Neural cell (in vitro differentiated cells): ENCODE results near the gene PFKL. TPM values are rescaled to one million over a fixed set of nuclear protein-coding genes. Genes with fewer than 3 reads are reported as not detected.

Experiments used
- H2AFZ ChIP-seq: fragments of 200-600, 300-800 bp; sonication (generic), shearing (Covaris generic); 2 replicates; pipeline ENCODE4 v1.6.0; 2014; ENCODE audit warnings: low read depth, mild to moderate bottlenecking, antibody characterized with exemption, low read length, moderate library complexity
- H3F3A ChIP-seq: fragments of 200-600 bp; shearing (Covaris generic); 2 replicates; pipeline ENCODE4 v1.6.1; 2016; ENCODE audit warnings: mild to moderate bottlenecking, moderate library complexity, mixed read lengths, antibody characterized with exemption, low read length; ENCODE audit not compliant: insufficient read depth, poor library complexity, severe bottlenecking
- H3K27ac ChIP-seq: fragments of 200-600, 300-800 bp; sonication (generic), shearing (Covaris generic); 2 replicates; pipeline ENCODE4 v1.5.1; 2014; ENCODE audit warnings: mild to moderate bottlenecking, low read length, moderate library complexity
- H3K27me3 ChIP-seq: fragments of 300-800, 200-600 bp; sonication (generic), shearing (Covaris generic); 2 replicates; pipeline ENCODE4 v1.6.0; 2014; ENCODE audit warnings: mild to moderate bottlenecking, low read depth, low read length, moderate library complexity; ENCODE audit not compliant: insufficient read depth
- H3K36me3 ChIP-seq: fragments of 300-800, 200-600 bp; sonication (generic), shearing (Covaris generic); 2 replicates; pipeline ENCODE4 v1.5.1; 2014; ENCODE audit warnings: mild to moderate bottlenecking, antibody characterized with exemption, low read length, moderate library complexity; ENCODE audit not compliant: insufficient read depth
- H3K4me2 ChIP-seq: fragments of 300-800, 200-600 bp; sonication (generic), shearing (Covaris generic); 2 replicates; pipeline ENCODE4 v1.6.0; 2014; ENCODE audit warnings: mild to moderate bottlenecking, low read length
- H3K4me3 ChIP-seq: fragments of 300-800, 200-600 bp; sonication (generic), shearing (Covaris generic); 2 replicates; pipeline ENCODE4 v1.5.1; 2014; ENCODE audit warnings: mild to moderate bottlenecking, low read length, moderate library complexity
- H3K79me2 ChIP-seq: fragments of 200-600 bp; shearing (Covaris generic); replicated peaks from 2 replicates; pipeline ENCODE4 v1.6.0; 2014; ENCODE audit warnings: mild to moderate bottlenecking, low read length, moderate library complexity; ENCODE audit not compliant: insufficient read depth
- H3K9ac ChIP-seq: fragments of 300-800, 200-600 bp; sonication (generic), shearing (Covaris generic); 2 replicates; pipeline ENCODE4 v1.6.1; 2016; ENCODE audit warnings: mild to moderate bottlenecking, low read length, mixed read lengths
- H3K9me2 ChIP-seq: fragments of 200-600 bp; shearing (Covaris generic); 2 replicates; pipeline ENCODE4 v1.6.1; 2016; ENCODE audit warnings: mild to moderate bottlenecking, low read length, mixed read lengths; ENCODE audit not compliant: insufficient read depth
- H3K9me3 ChIP-seq: fragments of 200-600, 300-800 bp; sonication (generic), shearing (Covaris generic); 2 replicates; pipeline ENCODE4 v1.6.1; 2016; ENCODE audit warnings: mild to moderate bottlenecking, mixed run types, low read length, moderate library complexity, mixed read lengths
- H4K20me1 ChIP-seq: fragments of 200-600 bp; shearing (Covaris generic); 2 replicates; pipeline ENCODE4 v1.6.1; 2016; ENCODE audit warnings: mild to moderate bottlenecking, mixed run types; ENCODE audit not compliant: insufficient read depth
- EP300 ChIP-seq: fragments of 450-650 bp; conservative IDR thresholded peaks from 2 replicates; pipeline ENCODE4 v1.6.1; 2014; ENCODE audit warnings: antibody characterized with exemption, mild to moderate bottlenecking, moderate library complexity; ENCODE audit not compliant: poor library complexity, severe bottlenecking
- EZH2 ChIP-seq: fragments of 200-600, 300-800 bp; shearing (Covaris generic), sonication (generic); IDR thresholded peaks from 2 replicates; pipeline ENCODE4 v1.6.1; 2014; ENCODE audit warnings: antibody characterized with exemption, low read length, borderline replicate concordance, mild to moderate bottlenecking; ENCODE audit not compliant: insufficient read depth, poor library complexity, severe bottlenecking
- MXI1 ChIP-seq: fragments of 450-650 bp; conservative IDR thresholded peaks from 2 replicates; pipeline ENCODE4 v1.6.1; 2014; ENCODE audit warnings: antibody characterized with exemption, mild to moderate bottlenecking; ENCODE audit not compliant: poor library complexity, severe bottlenecking
- POLR2AphosphoS5 ChIP-seq: IDR thresholded peaks from 2 replicates; pipeline ENCODE4 v1.6.1; 2012
- RAD21 ChIP-seq: fragments of 450-650 bp; conservative IDR thresholded peaks from 2 replicates; pipeline ENCODE4 v1.6.1; 2014; ENCODE audit warnings: antibody characterized with exemption, mild to moderate bottlenecking, moderate library complexity
- SMC3 ChIP-seq: fragments of 450-650 bp; conservative IDR thresholded peaks from 2 replicates; pipeline ENCODE4 v1.6.1; 2014; ENCODE audit warnings: antibody characterized with exemption, mild to moderate bottlenecking, moderate library complexity; ENCODE audit not compliant: poor library complexity
- TAF1 ChIP-seq: IDR thresholded peaks from 2 replicates; pipeline ENCODE4 v1.6.1; 2012; ENCODE audit warnings: low read depth
- polyA plus RNA-seq: library from polyadenylated mRNA; depleted of rRNA; stranded (reverse); fragments of >200 nt; gene quantifications from 2 replicates; pipeline ENCODE4 v1.2.3, GENCODE V29; 2014
- TF ChIP-seq, protein P1 (sequence below): fragments of 450-650 bp; IDR thresholded peaks from 2 replicates; pipeline ENCODE4 v1.5.1; 2014; ENCODE audit warnings: antibody characterized with exemption, mild to moderate bottlenecking, moderate library complexity; ENCODE audit not compliant: poor library complexity, severe bottlenecking
- TF ChIP-seq, protein P2 (sequence below): IDR thresholded peaks from 2 replicates; pipeline ENCODE4 v1.6.1; 2012; ENCODE audit warnings: borderline replicate concordance

PFKL gene
- polyA plus RNA-seq, 1 donor from 2014 or later: 79.6 TPM

DNA sequence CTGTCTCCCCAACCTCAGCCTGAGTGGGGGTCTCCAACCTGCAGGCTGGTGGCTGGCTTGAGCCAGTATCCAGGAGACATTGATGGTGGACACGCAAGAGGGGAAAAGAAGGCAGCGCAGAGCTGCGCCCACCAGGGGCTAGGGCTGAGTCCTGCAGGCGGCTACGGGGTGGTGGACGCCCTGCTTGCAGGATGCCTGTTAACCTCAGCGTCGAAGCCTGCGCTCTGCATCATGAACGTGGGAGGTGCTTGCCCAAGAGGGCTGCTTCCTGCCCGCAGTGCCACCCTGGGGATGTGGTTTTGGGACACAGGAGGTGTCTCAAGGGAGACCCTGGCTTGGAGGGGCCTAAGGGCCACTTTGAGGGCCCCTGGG, 27.7 kb downstream of the PFKL start:
- H2AFZ ChIP-seq: no peak overlapping the region
- H3K9me2 ChIP-seq: no peaks in the 10 kb centered on the region
- no peaks in the 10 kb centered on the region for H3K9me3 ChIP-seq
- no peaks in the 10 kb centered on the region for H4K20me1 ChIP-seq
- H3K36me3 ChIP-seq: no peaks in the 10 kb centered on the region
- H3F3A ChIP-seq: no peaks in the 10 kb centered on the region
- H3K27ac ChIP-seq: no peak overlapping the region
- H3K4me2 ChIP-seq: no peak overlapping the region
- no peaks in the 10 kb centered on the region for H3K27me3 ChIP-seq
- no peaks in the 10 kb centered on the region for H3K79me2 ChIP-seq
- no peak for TF ChIP-seq MXI1
- H3K9ac ChIP-seq: no peak overlapping the region
- H3K4me3 ChIP-seq: no peak overlapping the region

DNA sequence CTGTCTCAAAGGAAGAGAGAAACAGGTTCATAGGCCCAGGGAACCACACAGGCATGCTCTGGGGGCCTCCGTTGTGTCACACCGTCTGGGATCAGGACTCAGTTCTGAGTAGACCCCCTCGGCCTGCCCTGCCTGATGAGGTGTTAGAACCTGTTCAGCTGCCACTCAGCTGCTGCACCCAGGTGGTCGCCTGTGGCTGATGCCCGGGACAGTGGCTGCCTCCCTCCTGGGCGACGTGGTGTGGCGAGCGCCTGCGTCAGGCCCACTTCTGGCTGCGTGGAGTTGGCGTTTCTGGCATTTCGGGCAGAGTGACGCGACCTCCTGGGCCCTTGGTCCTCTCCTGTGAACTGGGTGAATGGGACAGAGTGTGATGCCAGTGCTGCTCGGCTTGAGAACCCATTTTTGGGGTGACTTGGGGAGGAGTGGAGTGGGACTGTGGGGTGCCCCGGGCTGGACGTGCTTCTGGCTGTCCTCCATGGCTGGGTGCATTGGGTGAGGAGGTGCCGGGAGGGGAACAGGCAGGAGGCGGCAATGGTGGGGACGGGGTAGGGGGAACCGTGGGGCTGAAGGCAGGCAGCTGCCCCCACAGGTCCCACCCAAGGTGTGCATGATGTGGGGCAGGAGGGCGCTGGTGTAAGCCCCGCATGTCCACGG, 28.5 kb downstream of the PFKL start:
- Histone ChIP-seq H3K9ac (no peak overlapping the region), H3F3A (no peaks in the 10 kb centered on the region), H3K36me3 (no peaks in the 10 kb centered on the region), H4K20me1 (no peaks in the 10 kb centered on the region), H3K4me2 (no peak overlapping the region), H3K4me3 (no peak overlapping the region), H3K9me3 (no peaks in the 10 kb centered on the region), H3K79me2 (no peaks in the 10 kb centered on the region), H3K27me3 (no peaks in the 10 kb centered on the region), H3K9me2 (no peaks in the 10 kb centered on the region), H3K27ac (no peak overlapping the region), H2AFZ (no peak overlapping the region)
- TF ChIP-seq SMC3 (no peak), TAF1 (no peak), EZH2 (no peak), POLR2AphosphoS5 (no peak), RAD21 (no peak), MXI1 (no peak), EP300 (no peak)
- TF ChIP-seq, protein P1, sequence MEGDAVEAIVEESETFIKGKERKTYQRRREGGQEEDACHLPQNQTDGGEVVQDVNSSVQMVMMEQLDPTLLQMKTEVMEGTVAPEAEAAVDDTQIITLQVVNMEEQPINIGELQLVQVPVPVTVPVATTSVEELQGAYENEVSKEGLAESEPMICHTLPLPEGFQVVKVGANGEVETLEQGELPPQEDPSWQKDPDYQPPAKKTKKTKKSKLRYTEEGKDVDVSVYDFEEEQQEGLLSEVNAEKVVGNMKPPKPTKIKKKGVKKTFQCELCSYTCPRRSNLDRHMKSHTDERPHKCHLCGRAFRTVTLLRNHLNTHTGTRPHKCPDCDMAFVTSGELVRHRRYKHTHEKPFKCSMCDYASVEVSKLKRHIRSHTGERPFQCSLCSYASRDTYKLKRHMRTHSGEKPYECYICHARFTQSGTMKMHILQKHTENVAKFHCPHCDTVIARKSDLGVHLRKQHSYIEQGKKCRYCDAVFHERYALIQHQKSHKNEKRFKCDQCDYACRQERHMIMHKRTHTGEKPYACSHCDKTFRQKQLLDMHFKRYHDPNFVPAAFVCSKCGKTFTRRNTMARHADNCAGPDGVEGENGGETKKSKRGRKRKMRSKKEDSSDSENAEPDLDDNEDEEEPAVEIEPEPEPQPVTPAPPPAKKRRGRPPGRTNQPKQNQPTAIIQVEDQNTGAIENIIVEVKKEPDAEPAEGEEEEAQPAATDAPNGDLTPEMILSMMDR: no peak
- TF ChIP-seq, protein P2, sequence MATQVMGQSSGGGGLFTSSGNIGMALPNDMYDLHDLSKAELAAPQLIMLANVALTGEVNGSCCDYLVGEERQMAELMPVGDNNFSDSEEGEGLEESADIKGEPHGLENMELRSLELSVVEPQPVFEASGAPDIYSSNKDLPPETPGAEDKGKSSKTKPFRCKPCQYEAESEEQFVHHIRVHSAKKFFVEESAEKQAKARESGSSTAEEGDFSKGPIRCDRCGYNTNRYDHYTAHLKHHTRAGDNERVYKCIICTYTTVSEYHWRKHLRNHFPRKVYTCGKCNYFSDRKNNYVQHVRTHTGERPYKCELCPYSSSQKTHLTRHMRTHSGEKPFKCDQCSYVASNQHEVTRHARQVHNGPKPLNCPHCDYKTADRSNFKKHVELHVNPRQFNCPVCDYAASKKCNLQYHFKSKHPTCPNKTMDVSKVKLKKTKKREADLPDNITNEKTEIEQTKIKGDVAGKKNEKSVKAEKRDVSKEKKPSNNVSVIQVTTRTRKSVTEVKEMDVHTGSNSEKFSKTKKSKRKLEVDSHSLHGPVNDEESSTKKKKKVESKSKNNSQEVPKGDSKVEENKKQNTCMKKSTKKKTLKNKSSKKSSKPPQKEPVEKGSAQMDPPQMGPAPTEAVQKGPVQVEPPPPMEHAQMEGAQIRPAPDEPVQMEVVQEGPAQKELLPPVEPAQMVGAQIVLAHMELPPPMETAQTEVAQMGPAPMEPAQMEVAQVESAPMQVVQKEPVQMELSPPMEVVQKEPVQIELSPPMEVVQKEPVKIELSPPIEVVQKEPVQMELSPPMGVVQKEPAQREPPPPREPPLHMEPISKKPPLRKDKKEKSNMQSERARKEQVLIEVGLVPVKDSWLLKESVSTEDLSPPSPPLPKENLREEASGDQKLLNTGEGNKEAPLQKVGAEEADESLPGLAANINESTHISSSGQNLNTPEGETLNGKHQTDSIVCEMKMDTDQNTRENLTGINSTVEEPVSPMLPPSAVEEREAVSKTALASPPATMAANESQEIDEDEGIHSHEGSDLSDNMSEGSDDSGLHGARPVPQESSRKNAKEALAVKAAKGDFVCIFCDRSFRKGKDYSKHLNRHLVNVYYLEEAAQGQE: no peak
